Measurements from ENCODE around the gene RET. TPM values are rescaled to one million over a fixed set of nuclear protein-coding genes. Genes with fewer than 3 reads are reported as not detected.

Gene RET
- total RNA-seq, 2 experiments from 2014 or later = 0.38 to 0.45 TPM

GRCh38 chr10:43114743-43115611, 38.1 kb downstream of the RET start:
- CTCF ChIA-PET = interaction anchor here (1.3 to 1.6 kb wide), 2 partner anchors 90 to 234 kb away, joined by 4 to 6 read pairs; no protein-coding TSS in a partner anchor

GRCh38 chr10:43115881-43116595, 39.2 kb downstream of the RET start:
- Mint-ChIP-seq H3K27me3 (no peaks in the 10 kb centered on the region), H3K27ac (no peak overlapping the region), H3K4me1 (peaks cover 23% of the 10 kb centered on the region), H3K4me3 (no peak overlapping the region), H3K9me3 (ENCODE audit: low read depth) (no peaks in the 10 kb centered on the region), H3K36me3 (no peaks in the 10 kb centered on the region)
- no peak for ATAC-seq
- CTCF ChIA-PET = interaction anchor here (1.3 kb wide), 1 partner anchor 233 kb away, joined by 4 read pairs; no protein-coding TSS in a partner anchor
- no peak for DNase-seq

More at GRCh38 chr10:43114743-43115611, 38.1 kb downstream of the RET start:
- no peaks in the 10 kb centered on the region for H3K9me3 Mint-ChIP-seq (ENCODE audit: low read depth)
- peaks cover 20% of the 10 kb centered on the region for H3K4me1 Mint-ChIP-seq
- no peak overlapping the region for H3K4me3 Mint-ChIP-seq
- ATAC-seq (no peak), DNase-seq (no peak)
- no peak overlapping the region for H3K27ac Mint-ChIP-seq
- no peaks in the 10 kb centered on the region for H3K27me3 Mint-ChIP-seq
- no peaks in the 10 kb centered on the region for H3K36me3 Mint-ChIP-seq

- no peak for ATAC-seq
- Mint-ChIP-seq H3K27me3 (no peaks in the 10 kb centered on the region), H3K4me1 (peaks cover 28% of the 10 kb centered on the region), H3K9me3 (ENCODE audit: low read depth) (no peaks in the 10 kb centered on the region), H3K4me3 (no peak overlapping the region), H3K36me3 (no peaks in the 10 kb centered on the region), H3K27ac (no peak overlapping the region)
- CTCF ChIA-PET = no interaction called here
- no peak for DNase-seq
These were observed 39.7 kb downstream of the RET start for GRCh38 chr10:43116596-43116995.

GRCh38 chr10:43117031-43117776, 40.3 kb downstream of the RET start:
- CTCF ChIA-PET = interaction anchor here (0.9 kb wide), 1 partner anchor 88 kb away, joined by 5 read pairs; no protein-coding TSS in a partner anchor
- H3K27ac Mint-ChIP-seq = no peak overlapping the region
- no peak overlapping the region for H3K4me3 Mint-ChIP-seq
- H3K4me1 Mint-ChIP-seq = peaks cover 34% of the 10 kb centered on the region
- no peaks in the 10 kb centered on the region for H3K36me3 Mint-ChIP-seq
- no peaks in the 10 kb centered on the region for H3K27me3 Mint-ChIP-seq
- H3K9me3 Mint-ChIP-seq (ENCODE audit: low read depth) = no peaks in the 10 kb centered on the region
- DNase-seq (no peak), ATAC-seq (no peak)

GRCh38 chr10:43117777-43118583, 41.1 kb downstream of the RET start:
- Mint-ChIP-seq H3K4me1 (peaks cover 42% of the 10 kb centered on the region), H3K9me3 (ENCODE audit: low read depth) (no peaks in the 10 kb centered on the region), H3K36me3 (no peaks in the 10 kb centered on the region), H3K4me3 (no peak overlapping the region), H3K27ac (peak overlapping the region; percentile 28), H3K27me3 (no peaks in the 10 kb centered on the region)
- DNase-seq (no peak), ATAC-seq (no peak)
- CTCF ChIA-PET = interaction anchor here (0.9 kb wide), 1 partner anchor 87 kb away, joined by 5 read pairs; no protein-coding TSS in a partner anchor

GRCh38 chr10:43118631-43119415, 42.0 kb downstream of the RET start:
- Mint-ChIP-seq H3K27me3 (no peaks in the 10 kb centered on the region), H3K36me3 (no peaks in the 10 kb centered on the region), H3K9me3 (ENCODE audit: low read depth) (no peaks in the 10 kb centered on the region), H3K27ac (peak overlapping the region; percentile 22), H3K4me1 (peaks cover 43% of the 10 kb centered on the region), H3K4me3 (no peak overlapping the region)
- DNase-seq (no peak), ATAC-seq (no peak)
- CTCF ChIA-PET = interaction anchor here (1.0 to 4.2 kb wide), 4 partner anchors 14 to 86 kb away, joined by 3 to 49 read pairs (median 8); partner anchors contain the start of gene CSGALNACT2

GRCh38 chr10:43119416-43120115, 42.7 kb downstream of the RET start:
- H3K9me3 Mint-ChIP-seq (ENCODE audit: low read depth) = no peaks in the 10 kb centered on the region
- DNase-seq (no peak), ATAC-seq (no peak)
- peaks cover 46% of the 10 kb centered on the region for H3K4me1 Mint-ChIP-seq
- H3K36me3 Mint-ChIP-seq = no peaks in the 10 kb centered on the region
- CTCF ChIA-PET = interaction anchor here (1.0 to 4.2 kb wide), 8 partner anchors 13 to 255 kb away, joined by 3 to 49 read pairs (median 4); partner anchors contain the start of gene CSGALNACT2
- H3K27me3 Mint-ChIP-seq = no peaks in the 10 kb centered on the region
- peak overlapping the region; percentile 97 for H3K27ac Mint-ChIP-seq
- no peak overlapping the region for H3K4me3 Mint-ChIP-seq

GRCh38 chr10:43120116-43120928, 43.5 kb downstream of the RET start:
- Mint-ChIP-seq H3K4me3 (peak overlapping the region; percentile 36), H3K4me1 (peaks cover 46% of the 10 kb centered on the region), H3K27me3 (no peaks in the 10 kb centered on the region), H3K36me3 (no peaks in the 10 kb centered on the region), H3K27ac (peak overlapping the region; percentile 97), H3K9me3 (ENCODE audit: low read depth) (no peaks in the 10 kb centered on the region)
- CTCF ChIA-PET = interaction anchor here (1.0 to 4.2 kb wide), 15 partner anchors 10 to 298 kb away, joined by 3 to 49 read pairs (median 4); partner anchors contain the start of gene CSGALNACT2
- ATAC-seq (no peak), DNase-seq (no peak)

- peak; percentile 97 for ATAC-seq
- peak overlapping the region; percentile 36 for H3K4me3 Mint-ChIP-seq
- no peaks in the 10 kb centered on the region for H3K36me3 Mint-ChIP-seq
- CTCF ChIA-PET = interaction anchor here (1.0 to 4.2 kb wide), 14 partner anchors 9 to 298 kb away, joined by 3 to 49 read pairs (median 4); partner anchors contain the start of gene CSGALNACT2
- DNase-seq = peak; percentile 94
- H3K4me1 Mint-ChIP-seq = peaks cover 50% of the 10 kb centered on the region
- H3K27ac Mint-ChIP-seq = peak overlapping the region; percentile 97
- H3K27me3 Mint-ChIP-seq = no peaks in the 10 kb centered on the region
- no peaks in the 10 kb centered on the region for H3K9me3 Mint-ChIP-seq (ENCODE audit: low read depth)
These were observed 44.1 kb downstream of the RET start for GRCh38 chr10:43120929-43121314.

- peak; percentile 11 for ATAC-seq
- Mint-ChIP-seq H3K4me1 (peaks cover 53% of the 10 kb centered on the region), H3K27me3 (no peaks in the 10 kb centered on the region), H3K9me3 (ENCODE audit: low read depth) (no peaks in the 10 kb centered on the region), H3K36me3 (no peaks in the 10 kb centered on the region), H3K4me3 (peak overlapping the region; percentile 36), H3K27ac (peak overlapping the region; percentile 97)
- no peak for DNase-seq
- CTCF ChIA-PET = interaction anchor here (1.0 to 4.2 kb wide), 14 partner anchors 9 to 297 kb away, joined by 3 to 49 read pairs (median 4); partner anchors contain the start of gene CSGALNACT2
These were observed 44.6 kb downstream of the RET start for GRCh38 chr10:43121444-43121843.
